ENCODE measurements around the gene PRM3.

GRCh38 chr16:11265124-11265523 lies 8.3 kb downstream of the PRM3 start:
- TF ChIP-seq CTCF (IDR thresholded peaks at IDR 0.05) (no peak), EZH2 (IDR thresholded peaks at IDR 0.05) (no peak), EZH2phosphoT487 (IDR thresholded peaks at IDR 0.05) (no peak)
